ENCODE data around the gene EFCAB14.
"Not testable (repeated sequence)": the region's sequence is repeated elsewhere in the genome, so short reads cannot be mapped to it uniquely, and the experiment has no call there.

The EFCAB14 gene

DNA sequence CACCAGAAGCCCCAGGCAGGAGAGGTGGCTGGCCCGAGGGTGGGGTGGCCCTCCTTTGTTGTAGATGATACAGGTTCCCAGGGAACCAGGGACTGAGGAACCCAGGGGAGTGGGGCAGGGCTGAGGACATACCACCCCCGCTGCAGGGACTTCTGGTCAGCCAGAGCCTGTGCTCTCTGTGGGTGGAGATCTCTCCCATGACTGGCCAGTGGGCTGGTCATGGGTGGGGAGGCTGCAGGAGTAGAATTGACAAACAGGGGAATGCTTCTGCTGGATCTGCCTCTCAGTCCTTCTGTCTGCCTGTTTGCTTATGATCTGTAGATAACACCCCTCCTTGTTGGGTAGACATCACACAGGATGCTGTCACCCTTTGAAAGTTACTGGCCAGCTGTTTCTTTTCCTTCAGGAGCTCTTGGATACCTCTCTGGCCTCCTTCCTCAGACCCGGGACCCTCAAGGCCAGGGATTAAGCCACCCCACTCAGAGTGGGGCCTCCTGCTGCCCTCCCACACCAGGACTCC lies 2.8 kb upstream of the EFCAB14 start:
- DNase-seq, result no peak

DNA sequence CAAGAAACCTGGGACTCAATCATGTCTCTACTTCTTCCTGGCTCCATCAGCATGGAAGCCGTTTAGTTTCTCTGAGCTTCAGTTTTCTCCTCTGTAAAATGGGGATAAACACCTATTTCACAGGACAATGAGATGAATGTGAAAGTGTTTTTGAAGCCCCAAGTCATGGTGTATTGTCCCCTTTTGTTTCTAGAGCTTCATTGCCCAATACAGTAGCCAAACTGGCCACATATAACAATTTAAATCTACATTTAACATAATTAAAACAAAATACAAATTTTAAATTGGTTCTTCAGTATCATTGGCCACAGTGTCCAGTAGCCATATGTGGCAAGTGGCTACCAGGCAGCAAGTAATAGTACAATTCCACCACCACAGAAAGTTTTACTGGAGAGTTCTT lies 2.3 kb upstream of the EFCAB14 start:
- DNase-seq, result no peak

DNA sequence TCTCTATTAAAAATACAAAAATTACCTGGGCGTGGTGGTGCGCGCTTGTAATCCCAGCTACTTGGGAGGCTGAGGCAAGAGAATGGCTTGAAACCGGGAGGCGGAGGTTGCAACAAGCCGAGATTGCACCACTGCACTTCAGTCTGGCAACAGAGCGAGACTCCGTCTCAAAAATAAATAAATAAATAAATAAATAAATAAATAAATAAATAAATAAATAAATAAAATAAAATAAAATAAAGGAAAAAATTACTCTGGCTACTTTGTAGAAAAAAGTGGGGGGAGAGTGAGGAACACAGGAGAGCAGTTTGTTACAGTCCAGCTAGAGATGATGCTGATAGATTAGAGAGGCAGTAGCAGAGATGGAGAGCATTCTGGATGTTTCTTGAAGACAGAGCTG lies 1.4 kb upstream of the EFCAB14 start:
- not testable (repeated sequence) for DNase-seq

DNA sequence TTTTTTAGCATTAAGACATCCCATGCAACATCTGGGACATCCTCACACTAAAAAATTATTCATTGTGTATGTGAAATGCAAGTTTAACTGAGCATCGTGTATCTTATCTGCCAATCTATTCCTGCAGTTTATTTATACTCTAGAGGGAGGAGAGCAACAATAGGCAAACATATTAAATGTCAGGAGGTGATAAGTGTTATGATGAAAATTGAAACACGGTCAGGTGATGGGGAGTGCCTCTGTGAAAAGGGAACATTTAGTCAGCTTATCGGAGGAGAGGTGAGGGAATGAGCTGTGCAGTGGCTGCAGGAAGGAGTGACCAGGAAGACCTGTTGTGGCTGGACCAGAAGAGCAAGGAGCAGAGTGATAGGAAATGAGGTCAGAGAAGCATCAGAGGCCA lies 775 bp upstream of the EFCAB14 start:
- DNase-seq, result no peak

DNA sequence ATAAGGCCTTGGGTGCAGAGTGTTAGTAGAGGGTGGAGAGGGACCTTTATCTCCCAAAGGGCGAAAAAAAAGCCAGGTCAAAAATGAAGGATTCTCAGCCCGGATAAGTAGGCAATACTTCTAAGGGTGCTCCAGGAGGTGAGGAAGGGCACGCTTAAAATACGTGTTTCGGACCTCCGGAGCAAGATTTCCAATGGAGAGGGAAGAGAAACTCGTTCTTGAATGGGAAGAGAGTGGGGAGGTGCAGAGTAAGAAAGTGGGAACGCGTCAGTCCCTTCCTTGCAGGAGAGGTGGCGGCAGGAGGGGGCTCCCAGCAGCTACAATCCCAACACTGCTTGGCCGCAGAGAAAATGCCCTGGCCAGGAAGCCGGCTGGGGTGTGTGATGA lies 581 bp downstream of the EFCAB14 start:
- DNase-seq, result no peak

DNA sequence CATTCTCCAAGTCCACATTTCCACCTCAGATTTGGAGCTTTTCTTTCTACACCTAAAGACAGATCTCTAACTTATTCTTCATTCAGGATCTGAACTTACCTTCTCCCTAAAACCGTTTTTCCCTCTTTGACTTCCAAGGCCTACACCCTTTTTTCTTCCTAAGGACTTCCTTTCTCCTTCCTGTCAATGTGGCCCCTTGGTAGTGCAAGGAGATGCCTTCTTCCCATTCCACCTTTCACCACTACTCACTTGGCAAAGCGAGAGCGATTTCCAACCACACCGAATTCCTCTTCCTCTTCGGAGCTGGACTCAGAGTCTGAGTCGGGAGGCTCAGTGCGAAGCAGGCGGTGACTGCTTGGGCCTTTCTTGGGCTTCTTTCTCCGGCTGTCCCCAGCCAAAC lies 1.3 kb downstream of the EFCAB14 start:
- no peak for DNase-seq

DNA sequence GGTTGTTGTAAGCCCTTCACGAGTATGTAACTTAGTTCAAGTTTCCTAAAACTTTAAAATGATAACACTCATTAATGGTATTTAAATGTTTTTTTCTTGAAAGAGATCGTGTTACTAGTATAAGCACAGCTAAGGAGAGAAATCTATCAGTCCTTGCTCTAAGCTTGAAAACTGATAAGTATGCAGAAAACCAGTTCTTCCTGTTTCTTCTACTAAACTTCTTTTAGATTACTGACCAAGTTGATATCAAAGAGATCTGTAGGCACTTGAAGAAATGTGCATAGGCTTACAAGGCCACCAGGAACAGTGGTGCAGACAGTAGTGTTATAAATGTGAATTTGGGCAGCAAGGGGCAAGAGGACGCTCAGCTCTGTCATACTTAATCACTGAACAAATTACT lies 3.9 kb downstream of the EFCAB14 start:
- no peak for DNase-seq

DNA sequence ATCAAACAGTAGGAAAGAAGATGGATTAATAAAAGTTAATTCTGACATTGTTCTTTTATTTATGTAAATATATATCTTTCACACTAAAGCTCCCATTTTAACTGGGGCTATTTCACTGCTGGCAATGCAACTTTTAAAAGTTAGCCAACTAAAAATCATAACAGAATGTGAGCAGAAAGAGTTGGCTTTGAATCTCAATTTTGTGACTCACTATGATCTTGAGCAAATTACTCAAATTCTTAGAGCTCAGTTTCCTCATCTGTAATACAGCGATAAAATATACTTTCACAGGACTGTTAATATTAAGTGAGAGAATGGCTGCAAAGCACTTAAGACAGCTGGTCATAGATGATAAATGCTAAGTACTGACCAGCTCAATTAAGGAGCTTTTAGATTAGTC lies 10.8 kb downstream of the EFCAB14 start:
- DNase-seq, result no peak

DNA sequence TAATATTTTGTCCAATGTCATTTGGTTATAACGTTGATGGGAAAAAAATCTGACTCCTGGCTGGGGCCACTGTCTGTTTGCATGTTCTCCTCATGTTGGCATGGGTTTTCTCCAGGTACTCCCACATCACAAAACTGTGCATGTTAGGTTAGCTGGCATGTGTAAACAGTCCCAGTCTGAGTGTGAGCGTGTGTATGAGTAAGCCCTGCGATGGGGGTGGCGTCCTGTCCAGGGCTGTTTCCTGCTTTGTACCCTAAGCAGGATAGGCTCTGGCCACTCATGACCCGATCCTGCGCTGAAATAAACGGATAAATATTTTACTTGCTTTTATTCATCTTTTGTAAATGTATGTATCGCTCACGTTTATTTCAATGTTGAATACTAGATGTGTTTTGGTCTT lies 13.5 kb downstream of the EFCAB14 start:
- no peak for DNase-seq

DNA sequence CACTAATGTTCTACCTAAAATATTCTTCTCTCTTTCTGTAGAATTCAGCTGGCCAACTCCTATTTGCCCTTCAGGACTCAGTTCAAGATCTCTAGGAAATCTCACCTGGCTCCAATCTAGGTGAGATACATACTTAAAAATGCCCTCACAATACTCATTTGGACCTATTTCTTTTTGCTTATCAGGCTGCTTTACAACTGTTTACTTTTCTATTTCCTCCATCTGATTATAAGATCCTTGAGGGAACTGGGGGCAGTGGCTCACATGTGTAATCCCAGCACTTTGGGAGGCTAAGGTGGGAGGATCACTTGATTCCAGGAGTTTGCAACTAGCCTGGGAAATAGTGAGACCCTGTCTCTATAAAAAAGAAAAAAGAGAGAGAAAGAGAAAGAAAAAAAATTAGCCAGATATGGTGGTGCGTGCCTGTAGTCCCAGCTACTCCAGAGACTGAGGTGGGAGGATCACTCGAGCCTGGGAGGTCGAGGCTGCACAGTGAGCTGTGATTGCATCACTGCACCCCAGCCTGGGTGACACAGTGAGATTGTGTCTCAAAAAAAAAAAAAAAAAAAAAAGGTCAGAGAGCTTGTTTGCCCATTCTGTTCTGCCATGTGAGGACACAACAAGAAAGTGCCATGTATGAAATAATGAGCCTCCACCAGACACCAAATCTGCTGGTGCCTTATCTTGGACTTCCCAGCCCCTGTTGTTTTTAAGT lies 14.8 kb downstream of the EFCAB14 start:
- no peak for DNase-seq

DNA sequence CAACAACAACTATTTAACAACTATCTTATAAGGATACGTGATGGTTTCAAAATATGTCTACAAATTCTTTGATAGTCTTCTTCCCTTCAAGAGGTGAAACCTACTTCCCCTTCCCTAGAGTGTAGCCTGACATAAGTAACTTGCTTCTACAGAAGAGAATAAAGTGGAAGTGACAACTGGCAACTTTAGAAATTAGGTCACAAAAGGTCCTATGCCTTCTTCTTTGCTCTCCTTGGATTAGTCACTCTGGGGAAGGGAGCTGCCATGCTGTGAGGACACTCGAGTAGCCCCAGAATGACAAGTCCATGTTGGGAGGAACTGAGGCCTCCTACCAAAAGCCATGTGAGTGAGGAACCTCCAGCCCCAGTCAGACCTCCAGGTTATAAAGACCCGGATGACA lies 19.2 kb downstream of the EFCAB14 start:
- no peak for DNase-seq

DNA sequence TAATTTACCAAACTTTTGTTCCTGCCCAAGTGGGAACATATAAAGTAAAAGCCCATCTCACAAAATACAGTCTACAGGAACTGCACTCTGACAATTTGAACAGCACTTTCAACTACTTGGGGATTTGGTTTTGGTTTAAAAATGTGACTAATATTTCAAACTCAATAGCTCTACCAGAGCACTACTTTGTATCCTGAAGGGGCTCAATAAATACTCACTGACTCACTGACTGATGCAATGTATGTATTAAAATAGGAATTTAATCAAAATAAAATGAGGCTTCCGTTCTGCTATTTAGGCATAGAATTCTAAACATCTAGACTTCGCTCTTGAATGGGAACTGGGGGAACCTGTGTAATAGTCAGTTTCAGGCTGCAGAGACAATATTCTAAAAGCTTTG lies 21.9 kb downstream of the EFCAB14 start:
- DNase-seq, result no peak

DNA sequence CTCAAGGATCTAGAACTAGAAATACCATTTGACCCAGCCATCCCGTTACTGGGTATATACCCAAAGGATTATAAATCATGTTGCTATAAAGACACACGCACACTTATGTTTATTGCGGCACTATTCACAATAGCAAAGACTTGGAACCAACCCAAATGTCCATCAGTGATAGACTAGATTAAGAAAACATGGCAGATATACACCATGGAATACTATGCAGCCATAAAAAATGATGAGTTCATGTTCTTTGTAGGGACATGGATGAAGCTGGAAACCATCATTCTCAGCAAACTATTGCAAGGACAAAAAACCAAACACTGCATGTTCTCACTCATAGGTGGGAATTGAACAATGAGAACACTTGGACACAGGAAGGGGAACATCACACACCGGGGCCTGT lies 24.2 kb downstream of the EFCAB14 start:
- not testable (repeated sequence) for DNase-seq

DNA sequence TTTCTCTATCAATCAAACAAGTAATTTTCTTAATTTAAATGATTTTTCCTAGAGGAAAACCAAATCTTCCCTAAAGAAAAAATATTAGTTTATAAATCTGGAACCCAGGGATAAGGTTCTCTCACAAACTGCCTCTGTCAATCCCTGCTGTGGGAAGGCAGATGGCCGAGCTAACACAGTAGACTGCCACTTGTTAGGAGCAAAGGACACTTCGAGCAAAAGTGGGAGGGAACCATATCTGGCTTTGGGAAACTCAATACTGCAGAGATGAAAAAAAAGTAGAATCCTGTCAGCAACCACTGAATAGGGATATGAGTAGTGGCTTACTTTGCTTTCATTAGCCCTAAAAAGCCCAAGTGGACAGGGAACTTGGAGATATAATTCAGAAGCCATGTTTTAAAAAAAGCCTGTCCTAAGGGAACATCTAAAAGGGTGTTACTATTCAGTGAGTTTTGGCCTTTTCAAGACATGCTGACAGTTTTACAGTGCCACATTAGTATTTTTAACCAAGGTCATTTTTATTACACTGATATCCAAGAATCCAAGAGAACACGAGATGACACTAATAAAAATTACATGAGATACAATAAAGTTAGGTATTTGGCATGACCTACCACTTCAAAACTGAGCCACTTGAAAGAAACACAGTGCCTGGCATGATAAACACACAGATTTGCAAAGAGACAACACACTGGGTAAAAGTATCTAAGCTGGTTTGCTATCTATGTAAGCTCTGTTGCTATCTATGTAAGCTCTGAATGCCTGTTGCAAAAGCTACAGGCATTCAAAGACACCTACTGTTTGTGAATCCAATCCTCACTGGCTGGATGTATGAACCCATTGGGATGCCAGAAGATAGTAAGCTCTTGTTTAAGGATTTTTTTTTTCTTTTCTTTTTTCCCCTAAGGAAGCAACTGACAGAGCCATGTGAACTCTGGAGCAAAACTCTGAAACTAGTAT lies 25.8 kb downstream of the EFCAB14 start:
- no peak for DNase-seq

DNA sequence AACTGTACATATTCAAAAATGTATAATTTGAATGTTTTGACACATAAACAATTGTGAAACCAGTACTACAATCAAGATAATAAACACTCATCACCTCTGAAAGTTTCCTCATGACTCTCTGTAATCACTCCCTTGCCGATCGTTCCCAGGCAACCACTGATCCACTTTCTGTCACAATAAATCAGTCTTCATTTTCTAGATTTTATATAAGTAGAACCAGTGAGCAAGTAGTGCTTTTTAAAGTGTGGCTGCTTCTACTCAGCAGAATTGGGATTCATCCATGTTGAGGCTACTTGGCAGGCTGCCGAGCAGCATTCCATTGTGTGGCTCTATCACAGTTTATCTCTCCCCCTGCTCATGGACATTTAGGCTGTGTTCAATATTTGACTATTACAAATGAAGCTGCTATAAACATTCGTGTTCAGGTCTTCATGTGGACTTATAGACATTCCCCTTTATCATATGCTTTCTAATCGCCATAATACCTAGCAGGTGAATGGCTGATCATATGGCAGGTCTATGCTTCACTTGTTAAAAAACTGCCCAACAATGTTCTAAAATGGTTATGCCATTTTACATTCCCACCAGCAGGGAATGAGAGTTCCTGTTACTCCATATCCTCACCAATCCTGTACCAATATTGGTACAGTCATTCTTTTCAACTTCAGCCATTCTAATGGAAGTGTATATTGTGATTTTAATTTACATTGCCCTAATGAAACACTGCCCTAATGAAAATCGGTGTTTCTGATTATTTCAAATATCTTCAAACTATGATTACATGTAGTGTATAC lies 26.7 kb downstream of the EFCAB14 start:
- DNase-seq, result no peak

DNA sequence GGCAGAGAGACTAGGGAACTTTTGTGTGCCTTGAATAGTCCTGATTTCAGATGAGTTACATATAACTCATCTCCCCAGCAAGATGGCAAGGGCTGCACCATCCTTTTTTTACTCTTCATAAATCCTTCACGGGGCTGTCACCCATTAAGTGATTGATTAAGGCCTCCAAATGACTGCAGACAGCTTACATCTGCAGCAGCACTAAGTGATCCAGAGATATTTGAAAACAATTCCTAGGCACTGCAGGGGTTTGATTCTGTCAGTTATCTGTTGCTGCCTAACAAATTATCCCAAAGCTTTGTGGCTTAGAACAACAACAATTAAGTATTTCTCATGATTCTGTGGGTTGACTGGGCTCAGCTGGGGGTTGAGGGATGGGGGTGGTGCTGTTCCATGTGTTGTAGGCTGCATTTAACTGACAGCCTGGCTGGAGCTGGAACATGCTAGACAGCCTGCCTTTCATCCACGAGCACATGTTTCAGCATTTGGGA lies 27.9 kb downstream of the EFCAB14 start:
- DNase-seq, result no peak

DNA sequence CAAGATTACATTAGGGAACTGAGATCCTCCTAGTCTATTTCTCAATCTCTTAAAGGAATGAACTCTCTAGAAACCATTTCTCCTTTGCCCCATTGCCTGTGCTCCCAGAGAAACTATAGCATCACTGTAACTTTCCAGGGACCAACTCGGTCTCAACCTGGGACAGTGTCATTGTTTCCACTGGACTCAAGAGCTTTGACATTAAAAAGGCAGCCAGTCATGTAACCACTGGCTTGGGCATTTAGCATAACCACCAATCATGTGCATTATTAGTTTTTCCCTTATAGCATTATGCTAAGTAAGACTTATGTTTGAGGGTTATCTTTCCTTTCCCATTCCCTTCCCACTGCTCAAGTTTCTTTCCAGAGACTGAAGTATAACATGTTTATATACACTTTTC lies 29.0 kb downstream of the EFCAB14 start:
- no peak for DNase-seq

DNA sequence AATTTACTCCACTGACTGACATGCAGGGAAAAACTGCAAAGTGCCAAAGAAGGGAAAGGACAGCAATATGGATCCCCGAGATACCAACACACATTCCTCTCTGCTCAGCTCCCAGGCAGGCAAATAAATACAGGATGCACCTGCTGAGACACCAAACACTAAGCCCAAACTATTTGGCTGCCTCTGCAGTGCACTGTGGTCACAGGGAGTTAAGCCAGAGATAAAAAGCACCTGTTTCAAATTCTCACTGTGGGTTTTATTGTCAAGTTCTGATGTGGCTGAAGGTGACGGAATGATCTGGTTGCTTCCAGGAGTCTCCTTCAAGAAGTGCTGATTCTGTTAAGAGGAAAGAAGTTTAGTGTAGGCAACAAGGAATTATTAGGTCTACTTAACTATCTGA lies 29.6 kb downstream of the EFCAB14 start:
- DNase-seq, result no peak

DNA sequence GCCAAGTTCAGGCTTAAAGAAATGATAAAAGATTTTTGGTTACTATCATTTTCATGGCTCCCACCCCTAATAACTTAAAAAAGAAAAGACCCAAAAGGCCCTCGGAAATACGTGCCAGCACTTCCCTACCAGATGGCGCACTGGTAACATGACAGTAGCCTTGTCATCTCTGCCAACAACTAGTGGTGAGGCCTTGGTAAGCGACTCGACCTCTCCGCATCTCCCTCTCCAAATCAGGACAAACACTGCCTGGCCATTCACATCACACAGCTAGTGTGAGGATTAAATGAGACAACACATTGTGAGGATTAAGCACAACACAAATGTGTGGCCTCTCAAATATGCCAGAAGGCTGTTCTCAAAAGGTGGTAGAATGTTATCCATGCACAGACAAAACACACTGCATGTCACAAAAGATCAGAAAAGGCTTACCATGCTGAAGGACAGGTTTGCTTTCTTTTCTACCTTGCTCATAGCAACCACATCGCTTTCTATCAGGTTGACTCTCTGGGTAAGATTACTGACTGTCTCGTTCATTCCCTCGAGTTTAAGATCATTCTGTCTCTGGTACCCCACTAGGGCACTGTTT lies 30.9 kb downstream of the EFCAB14 start:
- no peak for DNase-seq

DNA sequence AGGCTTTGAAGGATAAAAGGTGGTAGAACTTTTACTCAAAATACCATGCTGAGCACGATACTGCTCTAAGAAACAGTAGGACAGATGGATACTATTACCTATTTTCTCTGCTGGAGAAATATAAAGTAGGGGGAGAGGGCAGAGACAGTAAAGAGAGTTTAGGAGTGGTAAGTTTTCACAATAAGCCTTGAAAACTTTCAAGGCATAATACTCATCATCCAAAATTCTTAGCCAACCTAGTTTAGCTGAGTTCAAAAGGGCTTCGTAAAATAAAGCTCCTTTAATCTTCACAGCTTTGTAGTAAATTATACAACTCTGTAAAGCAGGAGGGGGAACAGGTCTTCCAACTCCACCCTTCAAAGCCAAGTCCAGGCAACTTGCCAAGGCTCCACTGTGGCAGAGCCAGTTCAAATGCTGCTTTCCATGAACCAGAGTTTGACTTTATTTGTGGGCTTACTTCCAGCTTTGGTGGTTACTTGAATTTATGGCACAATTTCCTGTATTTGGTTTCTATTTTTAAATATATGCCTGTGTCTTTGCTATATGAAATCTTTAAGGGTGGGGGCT lies 31.7 kb downstream of the EFCAB14 start:
- no peak for DNase-seq

DNA sequence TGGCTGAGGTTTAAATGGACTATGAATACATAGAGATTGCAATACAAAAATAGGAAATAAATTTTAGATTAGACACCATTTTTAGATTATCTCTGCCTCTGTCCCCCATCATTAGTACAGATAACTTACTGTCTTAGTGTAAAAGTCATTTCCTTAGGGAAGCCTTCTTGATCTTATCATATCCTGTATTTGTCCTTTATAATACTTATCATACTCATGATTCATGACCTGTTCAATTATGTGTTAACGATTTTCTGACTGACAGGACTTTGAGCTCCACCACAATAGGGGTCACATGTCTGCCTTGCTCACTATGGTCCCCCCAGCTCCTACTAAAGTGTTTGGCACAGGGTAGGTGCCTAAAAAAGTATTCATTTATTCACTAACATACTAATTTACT lies 32.7 kb downstream of the EFCAB14 start:
- no peak for DNase-seq

DNA sequence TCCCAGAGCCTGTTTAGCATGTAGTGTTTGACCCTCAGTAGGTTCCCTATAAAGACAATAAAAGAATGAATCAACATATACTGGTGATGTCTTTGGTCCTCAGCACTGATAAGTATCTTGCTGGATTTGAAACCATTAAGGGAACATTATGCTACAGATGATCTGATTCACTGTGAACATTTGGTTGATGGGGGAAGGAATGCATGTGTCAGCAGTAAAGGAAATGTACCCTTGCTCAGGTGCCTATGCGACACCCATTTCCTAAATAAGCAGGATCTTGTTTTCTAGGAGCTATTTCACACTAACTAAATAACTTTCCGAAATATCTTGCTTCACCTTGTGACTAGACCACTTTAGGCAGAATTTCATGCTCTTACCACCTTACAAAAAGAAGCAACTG lies 34.2 kb downstream of the EFCAB14 start:
- no peak for DNase-seq

Data from stimulated activated CD4-positive, alpha-beta T cell treated with anti-CD3 and anti-CD28 coated beads, Interleukin-4, amount 100 ng/mL, for 4 hours (primary cell).